DMS 273 (cell line): ENCODE measurements around the gene SNCG.
A peak's percentile ranks its signal among the peaks of the same experiment; 100 is the strongest.
"Not testable (repeated sequence)": the region's sequence is repeated elsewhere in the genome, so short reads cannot be mapped to it uniquely, and the experiment has no call there.

ENCODE experiments used
- DNase-seq: peaks from one replicate; lab custom pipeline; 2025; ENCODE audit not compliant: unreplicated experiment; lab: John Stamatoyannopoulos, UW

SNCG gene

GRCh38 chr10:86944907-86945306 lies 13.5 kb upstream of the SNCG start:
- no peak for DNase-seq

DNA sequence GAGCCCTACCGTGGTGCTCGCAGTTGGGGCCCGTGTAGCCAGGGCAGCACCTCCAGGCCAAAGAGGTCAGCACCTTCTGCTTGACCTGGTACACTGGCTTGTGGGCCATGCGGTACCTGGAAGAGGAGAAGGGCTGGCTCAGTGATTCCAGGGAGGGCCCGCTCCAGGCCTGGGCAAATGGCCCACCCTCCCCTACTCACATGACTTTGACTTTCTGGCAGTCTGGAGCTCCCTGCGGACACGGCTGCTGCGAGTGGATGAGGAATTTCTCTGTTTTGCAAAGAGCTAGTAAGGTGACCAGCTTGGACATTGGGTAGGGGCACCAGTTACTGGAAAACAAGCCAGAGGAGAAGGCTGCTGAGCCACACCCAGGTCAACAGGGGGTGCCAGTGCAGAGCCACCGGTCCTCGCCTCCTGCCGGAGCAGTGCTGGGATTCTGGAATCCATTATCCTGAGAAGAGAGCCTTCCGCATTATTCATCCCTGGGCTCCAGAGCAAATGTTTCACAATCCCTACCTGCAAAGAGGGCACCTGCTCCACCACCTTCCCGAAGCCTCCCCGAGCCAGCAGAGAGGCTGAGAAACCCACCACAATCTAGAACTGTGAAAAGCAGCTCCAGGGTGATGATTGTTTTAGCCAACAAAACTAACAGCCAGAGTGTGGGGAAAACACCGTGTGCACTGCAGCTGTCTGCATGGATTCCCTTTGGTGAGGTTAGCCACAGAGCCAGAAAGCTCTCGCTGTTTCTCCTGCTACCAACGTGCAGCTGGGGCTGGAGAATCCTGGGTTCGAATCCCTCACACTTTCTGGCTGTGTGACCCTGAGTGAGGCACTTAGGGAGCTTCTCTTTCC lies 12.8 kb upstream of the SNCG start:
- peak; percentile 54 for DNase-seq

DNA sequence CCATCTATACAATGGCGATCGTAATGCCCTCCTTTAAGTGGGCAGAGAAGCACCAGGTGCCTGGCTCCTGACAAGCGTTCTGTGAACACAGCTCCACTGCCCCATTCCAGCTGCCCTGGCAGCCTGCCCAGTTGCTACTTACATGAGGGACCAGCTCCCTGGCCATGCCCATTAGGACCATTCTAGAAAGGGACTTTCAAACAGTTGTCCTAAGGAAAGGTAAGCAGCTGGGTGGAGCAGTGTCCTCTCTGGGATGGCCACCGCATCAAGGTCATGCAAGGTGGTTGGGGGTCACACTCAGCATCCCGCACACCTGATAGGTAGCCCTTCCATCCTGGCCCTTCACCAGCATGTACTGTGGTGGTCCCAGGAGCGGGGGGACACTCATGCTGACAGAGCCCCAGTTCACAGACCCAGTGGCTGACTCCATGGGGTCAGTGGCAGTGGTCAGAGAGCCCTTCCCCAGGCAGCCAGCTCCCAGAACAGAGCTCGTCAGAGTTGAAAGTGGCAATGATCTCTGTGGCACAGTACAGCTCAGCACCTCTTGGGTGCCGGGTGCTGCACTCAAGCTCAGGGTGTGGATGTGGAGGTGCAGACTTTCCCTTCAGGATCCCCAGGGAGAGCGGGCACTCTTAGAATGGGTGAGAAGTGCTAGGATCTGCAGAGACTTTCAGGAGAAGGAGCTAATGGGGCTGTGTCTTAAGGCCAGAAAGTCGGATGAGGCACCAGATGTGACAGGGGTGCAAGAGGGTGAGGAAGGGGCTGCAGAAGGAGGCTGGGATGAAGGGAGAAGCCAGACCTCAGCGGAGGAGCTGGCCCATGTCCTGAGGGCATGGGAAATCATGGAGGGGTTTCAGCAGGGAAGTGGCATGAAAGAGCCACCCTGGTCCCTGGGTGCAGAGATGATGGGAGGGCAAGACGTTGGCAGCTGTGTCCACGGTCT lies 11.9 kb upstream of the SNCG start:
- DNase-seq, result peak; percentile 53

GRCh38 chr10:86947806-86948205 lies 10.6 kb upstream of the SNCG start:
- DNase-seq, result not testable (repeated sequence)

- no peak for DNase-seq
Measured at GRCh38 chr10:86950349-86950748, 8.1 kb upstream of the SNCG start.

DNA sequence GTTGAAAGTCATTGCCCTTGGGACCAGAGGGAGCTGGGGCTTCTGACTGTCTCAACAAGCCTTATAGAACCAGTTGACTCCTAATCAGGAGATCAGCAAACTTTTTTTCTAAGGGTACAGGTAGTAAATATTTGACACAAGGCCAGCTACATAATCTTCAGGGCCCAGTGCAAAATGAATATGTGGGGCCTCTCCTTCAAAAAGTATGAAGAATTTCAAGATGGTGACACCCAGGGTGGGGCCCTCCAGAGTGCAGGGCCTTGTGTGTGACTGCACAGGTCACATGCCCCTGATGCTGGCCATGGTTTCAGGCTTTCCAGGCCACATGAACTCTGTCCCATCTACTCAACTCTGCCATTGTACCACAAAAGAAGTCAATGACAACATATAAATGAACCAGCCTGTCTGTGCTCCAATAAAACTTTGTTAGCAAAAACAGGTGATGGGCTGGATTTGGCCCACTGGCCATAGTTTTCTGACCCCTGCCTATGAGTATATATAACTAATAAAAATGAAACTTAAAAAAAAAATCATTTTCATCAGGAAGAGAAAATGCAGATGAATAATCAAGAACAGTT lies 7.1 kb upstream of the SNCG start:
- DNase-seq, result no peak

GRCh38 chr10:86952106-86952505 lies 6.3 kb upstream of the SNCG start:
- DNase-seq, result no peak

- not testable (repeated sequence) for DNase-seq
Measured at GRCh38 chr10:86952697-86953096, 5.7 kb upstream of the SNCG start.

- no peak for DNase-seq
Measured at GRCh38 chr10:86953747-86954680, 4.4 kb upstream of the SNCG start.

DNA sequence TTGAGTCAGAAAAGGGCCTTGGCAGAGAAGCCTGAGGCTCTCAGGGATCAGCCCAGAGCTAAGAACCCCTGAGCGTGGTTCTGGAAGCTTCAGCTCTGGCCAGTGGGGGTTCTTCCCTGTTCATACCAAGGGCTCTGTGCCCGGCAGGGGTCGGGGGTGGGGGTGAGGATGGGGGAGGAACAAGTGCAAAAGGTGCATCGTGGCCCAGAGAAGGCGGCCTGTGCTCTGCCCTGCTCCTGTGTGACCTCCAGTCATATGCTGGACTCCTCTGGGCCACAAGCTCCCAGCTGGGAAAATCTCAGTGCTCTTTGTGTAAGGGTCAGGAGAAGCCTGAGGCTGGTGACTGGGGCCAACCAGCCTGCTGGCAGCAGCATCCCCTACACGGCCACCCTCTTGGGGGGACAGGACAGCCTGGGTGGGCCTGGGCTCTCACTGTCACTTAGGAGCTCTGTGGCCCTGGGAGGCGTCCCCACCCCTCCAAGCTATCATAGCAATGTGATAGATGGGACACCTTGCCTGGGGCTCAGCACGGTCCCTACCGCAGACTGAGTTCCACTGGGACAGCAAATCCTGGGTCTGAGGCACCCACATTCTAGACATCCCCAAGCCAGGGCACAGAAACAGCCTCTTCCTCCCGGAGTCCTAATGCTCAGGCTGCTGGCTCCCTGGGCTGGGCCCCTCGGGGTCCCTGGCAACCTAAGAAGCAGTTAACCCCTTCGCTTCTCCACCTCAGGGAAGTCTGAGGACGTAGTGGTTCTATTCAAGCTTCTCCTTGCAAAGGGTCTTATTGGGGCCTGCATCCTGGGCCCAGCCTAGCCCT lies 3.5 kb upstream of the SNCG start:
- no peak for DNase-seq

GRCh38 chr10:86955501-86956194 lies 2.8 kb upstream of the SNCG start:
- DNase-seq, result no peak

GRCh38 chr10:86956195-86956847 lies 2.1 kb upstream of the SNCG start:
- no peak for DNase-seq

GRCh38 chr10:86956848-86957448 lies 1.5 kb upstream of the SNCG start:
- DNase-seq, result peak; percentile 16

GRCh38 chr10:86957471-86958115 lies 806 bp upstream of the SNCG start, which contains the start of gene MMRN2:
MMRN2 (minus strand) TSS chr10:86957615; CDS start chr10:86957541, 74 bp downstream.
- DNase-seq, result no peak

DNA sequence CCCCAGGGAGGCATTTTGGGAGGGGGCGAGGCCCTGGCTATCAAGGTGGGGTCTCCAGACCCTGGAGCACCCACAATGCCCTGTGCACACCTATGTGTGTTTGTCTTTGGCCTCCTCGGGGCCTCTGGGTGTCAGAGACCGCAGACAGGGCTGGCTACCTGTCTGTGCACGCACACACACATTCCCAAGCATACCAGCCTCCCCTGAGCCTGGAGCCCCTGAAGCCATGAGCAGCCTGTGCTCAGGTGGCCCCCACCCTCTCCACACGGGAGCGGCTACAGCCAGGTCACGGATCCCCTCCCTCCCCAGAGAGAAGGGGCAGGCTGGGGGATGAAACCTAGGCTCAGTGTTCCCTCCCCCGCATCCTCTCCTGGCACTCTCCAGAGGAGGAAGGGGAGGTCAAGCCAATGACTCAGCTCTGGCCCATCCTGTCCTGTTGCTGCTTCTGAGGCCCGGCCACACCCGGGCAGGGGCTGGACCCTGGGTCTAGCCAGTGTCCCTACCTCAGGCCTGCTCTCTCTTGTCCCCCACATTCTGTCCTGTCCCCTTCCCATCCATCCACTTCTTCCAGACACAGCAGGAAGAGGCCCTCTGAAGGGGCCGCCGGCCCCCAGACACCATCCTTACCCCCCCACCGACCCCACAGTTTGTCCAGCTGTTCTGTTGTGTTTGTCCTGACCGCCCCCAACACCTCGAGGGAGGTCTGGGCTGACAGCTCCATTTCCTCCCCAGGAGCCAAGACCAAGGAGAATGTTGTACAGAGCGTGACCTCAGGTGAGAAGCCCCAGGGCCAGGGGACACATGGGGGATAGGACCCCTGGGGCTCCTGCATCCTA lies 720 bp downstream of the SNCG start:
- no peak for DNase-seq

DNA sequence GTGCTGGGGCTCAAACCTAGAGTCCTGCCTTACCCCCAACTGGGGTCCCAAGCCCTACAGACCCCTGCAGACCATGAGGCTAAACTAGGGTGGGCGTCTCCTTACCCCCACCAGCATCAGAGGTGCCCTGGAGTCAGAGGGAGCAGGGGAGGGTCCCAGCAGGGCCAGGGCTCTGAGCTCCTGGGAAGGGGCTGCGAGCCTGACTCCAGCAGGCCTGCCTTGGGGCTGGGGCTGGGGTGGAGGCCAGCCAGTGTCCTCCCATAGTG lies 1.3 kb downstream of the SNCG start:
- DNase-seq, result no peak
